HEK293 (cell line): ENCODE data around the gene PIGL.

Source experiments
- CTCF ChIA-PET: fragments of 350-600 bp; formaldehyde crosslinking; extraction: SDS; loops from one replicate; lab custom pipeline; 2021; ENCODE audit warnings: antibody characterized with exemption; lab: Yijun Ruan, JAX
- POLR2A ChIA-PET: fragments of 300-600 bp; formaldehyde crosslinking; extraction: SDS; loops from one replicate; lab custom pipeline; 2020; ENCODE audit warnings: antibody characterized with exemption, inconsistent platforms; lab: Yijun Ruan, JAX
- H3K27ac ChIP-seq: fragments of 200-500 bp; sonication (Bioruptor generic); 2 replicates; pipeline ENCODE4 v1.5.1; 2014; ENCODE audit warnings: low read depth, low read length, control low read depth, inconsistent platforms; ENCODE audit errors: extremely low read depth
- H3K36me3 ChIP-seq, 2 experiments: fragments of 200-500 bp in 1 of 2; sonication (Bioruptor generic) in 1 of 2; 1 replicate in 1 of 2; 2 replicates in 1 of 2; pipeline ENCODE4 v1.5.1; 2014 to 2017; ENCODE audit warnings: inconsistent platforms in 2 of 2, low read length in 2 of 2; ENCODE audit not compliant: control insufficient read depth in 2 of 2, insufficient read depth in 1 of 2
- H3K4me1 ChIP-seq: fragments of 200-500 bp; sonication (Bioruptor generic); 2 replicates; pipeline ENCODE4 v1.5.1; 2014; ENCODE audit warnings: mild to moderate bottlenecking, low read length, inconsistent platforms; ENCODE audit not compliant: control insufficient read depth, insufficient read depth
- H3K4me3 ChIP-seq: 2 replicates; pipeline ENCODE4 v1.5.1; 2011; ENCODE audit warnings: low read depth, mild to moderate bottlenecking, control low read depth, low read length, moderate library complexity
- H3K9me3 ChIP-seq: fragments of 200-500 bp; sonication (Bioruptor generic); 2 replicates; pipeline ENCODE4 v1.5.1; 2014; ENCODE audit warnings: low read depth, low read length, inconsistent platforms; ENCODE audit not compliant: control insufficient read depth, insufficient read depth
- GFI1B ChIP-seq: fragments of 450-650 bp; formaldehyde crosslinking; IDR thresholded peaks from 2 replicates; pipeline ENCODE4 v1.5.1; 2016; ENCODE audit warnings: missing biosample characterization, missing genetic modification characterization
- GLIS2 ChIP-seq: fragments of 450-650 bp; formaldehyde crosslinking; IDR thresholded peaks from 2 replicates; pipeline ENCODE4 v1.5.1; 2016; ENCODE audit warnings: missing biosample characterization, missing genetic modification characterization
- KLF16 ChIP-seq: fragments of 450-650 bp; formaldehyde crosslinking; IDR thresholded peaks from 2 replicates; pipeline ENCODE4 v1.5.1; 2017; ENCODE audit warnings: missing biosample characterization, missing genetic modification characterization
- MEIS1 ChIP-seq: sonication (generic); formaldehyde crosslinking; IDR thresholded peaks from 2 replicates; pipeline ENCODE4 v1.8.1; 2022; ENCODE audit warnings: missing genetic modification reagents, mild to moderate bottlenecking, borderline replicate concordance
- MZF1 ChIP-seq: fragments of 450-650 bp; formaldehyde crosslinking; IDR thresholded peaks from 2 replicates; pipeline ENCODE4 v1.5.1; 2017; ENCODE audit warnings: missing biosample characterization, missing genetic modification characterization, borderline replicate concordance
- SP2 ChIP-seq: fragments of 450-650 bp; formaldehyde crosslinking; IDR thresholded peaks from 2 replicates; pipeline ENCODE4 v1.5.1; 2016; ENCODE audit warnings: missing biosample characterization, missing genetic modification characterization
- ZFP37 ChIP-seq: fragments of 450-650 bp; formaldehyde crosslinking; IDR thresholded peaks from 2 replicates; pipeline ENCODE4 v1.5.1; 2016; ENCODE audit warnings: missing biosample characterization, missing genetic modification characterization
- ZFP69B ChIP-seq: fragments of 450-650 bp; formaldehyde crosslinking; IDR thresholded peaks from 2 replicates; pipeline ENCODE4 v1.5.1; 2016; ENCODE audit warnings: missing biosample characterization, missing genetic modification characterization
- ZNF112 ChIP-seq: fragments of 450-650 bp; formaldehyde crosslinking; IDR thresholded peaks from 2 replicates; pipeline ENCODE4 v1.5.0; 2017; ENCODE audit warnings: missing biosample characterization, missing genetic modification characterization
- ZNF146 ChIP-seq: fragments of 450-650 bp; formaldehyde crosslinking; IDR thresholded peaks from 2 replicates; pipeline ENCODE4 v1.5.1; 2016; ENCODE audit warnings: missing biosample characterization, missing genetic modification characterization
- ZNF169 ChIP-seq: fragments of 450-650 bp; formaldehyde crosslinking; IDR thresholded peaks from 2 replicates; pipeline ENCODE4 v1.5.1; 2016; ENCODE audit warnings: missing biosample characterization, missing genetic modification characterization
- ZNF174 ChIP-seq: fragments of 450-650 bp; formaldehyde crosslinking; IDR thresholded peaks from 2 replicates; pipeline ENCODE4 v1.5.0; 2017; ENCODE audit warnings: missing biosample characterization, mild to moderate bottlenecking, missing genetic modification characterization
- ZNF214 ChIP-seq: fragments of 450-650 bp; formaldehyde crosslinking; IDR thresholded peaks from 2 replicates; pipeline ENCODE4 v1.5.1; 2017; ENCODE audit warnings: missing biosample characterization, mild to moderate bottlenecking, missing genetic modification characterization, borderline replicate concordance
- ZNF24 ChIP-seq: fragments of 450-650 bp; formaldehyde crosslinking; IDR thresholded peaks from 2 replicates; pipeline ENCODE4 v1.5.1; 2016; ENCODE audit warnings: missing biosample characterization, missing genetic modification characterization
- ZNF274 ChIP-seq, 2 experiments: fragments of 200-500 bp in 1 of 2; fragments of 450-650 bp in 1 of 2; sonication (Bioruptor generic) in 1 of 2; formaldehyde crosslinking in 1 of 2; IDR thresholded peaks; 2 replicates each; pipeline versions ENCODE4 v1.5.1 to v1.6.1; 2014 to 2016; ENCODE audit warnings: borderline replicate concordance in 1 of 2, inconsistent platforms in 1 of 2, low read length in 1 of 2, missing biosample characterization in 1 of 2, missing genetic modification characterization in 1 of 2
- ZNF350 ChIP-seq: fragments of 450-650 bp; formaldehyde crosslinking; IDR thresholded peaks from 2 replicates; pipeline ENCODE4 v1.5.0; 2017; ENCODE audit warnings: missing biosample characterization, mild to moderate bottlenecking, missing genetic modification characterization
- ZNF426 ChIP-seq: fragments of 450-650 bp; formaldehyde crosslinking; IDR thresholded peaks from 2 replicates; pipeline ENCODE4 v1.5.1; 2017; ENCODE audit warnings: missing biosample characterization, missing genetic modification characterization, mild to moderate bottlenecking, inconsistent platforms, moderate library complexity
- ZNF530 ChIP-seq: fragments of 450-650 bp; formaldehyde crosslinking; IDR thresholded peaks from 2 replicates; pipeline ENCODE4 v1.5.1; 2016; ENCODE audit warnings: low read depth, missing biosample characterization, missing genetic modification characterization
- ZNF544 ChIP-seq: fragments of 450-650 bp; formaldehyde crosslinking; IDR thresholded peaks from 2 replicates; pipeline ENCODE4 v1.5.0; 2017; ENCODE audit warnings: missing biosample characterization, missing genetic modification characterization
- ZNF621 ChIP-seq: fragments of 450-650 bp; formaldehyde crosslinking; IDR thresholded peaks from 2 replicates; pipeline ENCODE4 v1.5.1; 2017; ENCODE audit warnings: missing biosample characterization, missing genetic modification characterization
- ZNF624 ChIP-seq: fragments of 450-650 bp; formaldehyde crosslinking; IDR thresholded peaks from 2 replicates; pipeline ENCODE4 v1.5.1; 2017; ENCODE audit warnings: missing biosample characterization, missing genetic modification characterization
- ZNF677 ChIP-seq: fragments of 450-650 bp; IDR thresholded peaks from 2 replicates; pipeline ENCODE4 v1.5.0; 2018; ENCODE audit warnings: missing biosample characterization, mild to moderate bottlenecking, missing genetic modification characterization, moderate library complexity
- ZNF791 ChIP-seq: fragments of 450-650 bp; formaldehyde crosslinking; IDR thresholded peaks from 2 replicates; pipeline ENCODE4 v1.5.1; 2016; ENCODE audit warnings: missing biosample characterization, missing genetic modification characterization
- ZXDB ChIP-seq: fragments of 450-650 bp; formaldehyde crosslinking; IDR thresholded peaks from 2 replicates; pipeline ENCODE4 v1.5.1; 2016; ENCODE audit warnings: missing biosample characterization, missing genetic modification characterization
- TF ChIP-seq, protein P1 (sequence below): fragments of 450-650 bp; formaldehyde crosslinking; IDR thresholded peaks from 2 replicates; pipeline ENCODE4 v1.5.1; 2017; ENCODE audit warnings: missing biosample characterization, missing genetic modification characterization
- TF ChIP-seq, protein P2 (sequence below): fragments of 450-650 bp; formaldehyde crosslinking; IDR thresholded peaks from 2 replicates; pipeline ENCODE4 v1.5.1; 2016; ENCODE audit warnings: missing biosample characterization, missing genetic modification characterization, borderline replicate concordance
- TF ChIP-seq, protein P3 (sequence below): fragments of 450-650 bp; formaldehyde crosslinking; IDR thresholded peaks from 2 replicates; pipeline ENCODE4 v1.5.1; 2017; ENCODE audit warnings: missing biosample characterization, missing genetic modification characterization
- TF ChIP-seq, protein P4 (sequence below): fragments of 450-650 bp; formaldehyde crosslinking; IDR thresholded peaks from 2 replicates; pipeline ENCODE4 v1.5.1; 2017; ENCODE audit warnings: missing biosample characterization, missing genetic modification characterization

PIGL gene

DNA sequence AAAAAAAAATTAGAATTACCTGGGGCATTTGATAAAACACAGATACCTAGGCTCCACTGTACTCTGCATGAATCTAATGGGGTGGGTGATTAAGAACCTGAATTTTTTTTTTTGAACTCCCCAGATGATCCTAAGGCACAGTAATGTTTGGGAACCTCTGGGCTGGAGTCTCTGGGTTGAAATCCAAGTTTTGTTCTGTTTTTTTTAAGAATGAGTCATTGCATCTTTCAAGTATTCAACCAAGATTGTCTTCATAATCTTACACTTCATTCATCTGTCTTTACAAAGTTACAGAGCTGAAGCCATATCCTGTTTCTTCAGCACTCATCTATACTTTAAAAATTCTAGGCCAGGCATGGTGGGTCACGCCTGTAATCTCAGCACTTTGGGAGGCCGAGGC lies 52.6 kb downstream of the PIGL start:
- CTCF ChIA-PET: interaction anchor here (0.6 kb wide), 1 partner anchor 190 kb away, joined by 3 read pairs; no protein-coding TSS in a partner anchor
- H3K27ac ChIP-seq: no peak overlapping the region
- TF ChIP-seq, protein P1, sequence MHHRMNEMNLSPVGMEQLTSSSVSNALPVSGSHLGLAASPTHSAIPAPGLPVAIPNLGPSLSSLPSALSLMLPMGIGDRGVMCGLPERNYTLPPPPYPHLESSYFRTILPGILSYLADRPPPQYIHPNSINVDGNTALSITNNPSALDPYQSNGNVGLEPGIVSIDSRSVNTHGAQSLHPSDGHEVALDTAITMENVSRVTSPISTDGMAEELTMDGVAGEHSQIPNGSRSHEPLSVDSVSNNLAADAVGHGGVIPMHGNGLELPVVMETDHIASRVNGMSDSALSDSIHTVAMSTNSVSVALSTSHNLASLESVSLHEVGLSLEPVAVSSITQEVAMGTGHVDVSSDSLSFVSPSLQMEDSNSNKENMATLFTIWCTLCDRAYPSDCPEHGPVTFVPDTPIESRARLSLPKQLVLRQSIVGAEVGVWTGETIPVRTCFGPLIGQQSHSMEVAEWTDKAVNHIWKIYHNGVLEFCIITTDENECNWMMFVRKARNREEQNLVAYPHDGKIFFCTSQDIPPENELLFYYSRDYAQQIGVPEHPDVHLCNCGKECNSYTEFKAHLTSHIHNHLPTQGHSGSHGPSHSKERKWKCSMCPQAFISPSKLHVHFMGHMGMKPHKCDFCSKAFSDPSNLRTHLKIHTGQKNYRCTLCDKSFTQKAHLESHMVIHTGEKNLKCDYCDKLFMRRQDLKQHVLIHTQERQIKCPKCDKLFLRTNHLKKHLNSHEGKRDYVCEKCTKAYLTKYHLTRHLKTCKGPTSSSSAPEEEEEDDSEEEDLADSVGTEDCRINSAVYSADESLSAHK: no peak
- no peak for TF ChIP-seq ZNF214 (tag by site-specific recombination)
- TF ChIP-seq GLIS2 (tag by site-specific recombination): no peak
- no peak for TF ChIP-seq ZFP37 (tag by site-specific recombination)
- TF ChIP-seq, protein P2, sequence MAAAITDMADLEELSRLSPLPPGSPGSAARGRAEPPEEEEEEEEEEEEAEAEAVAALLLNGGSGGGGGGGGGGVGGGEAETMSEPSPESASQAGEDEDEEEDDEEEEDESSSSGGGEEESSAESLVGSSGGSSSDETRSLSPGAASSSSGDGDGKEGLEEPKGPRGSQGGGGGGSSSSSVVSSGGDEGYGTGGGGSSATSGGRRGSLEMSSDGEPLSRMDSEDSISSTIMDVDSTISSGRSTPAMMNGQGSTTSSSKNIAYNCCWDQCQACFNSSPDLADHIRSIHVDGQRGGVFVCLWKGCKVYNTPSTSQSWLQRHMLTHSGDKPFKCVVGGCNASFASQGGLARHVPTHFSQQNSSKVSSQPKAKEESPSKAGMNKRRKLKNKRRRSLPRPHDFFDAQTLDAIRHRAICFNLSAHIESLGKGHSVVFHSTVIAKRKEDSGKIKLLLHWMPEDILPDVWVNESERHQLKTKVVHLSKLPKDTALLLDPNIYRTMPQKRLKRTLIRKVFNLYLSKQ (tag by site-specific recombination): no peak
- TF ChIP-seq ZNF544 (tag by site-specific recombination): no peak
- TF ChIP-seq ZNF24 (tag by site-specific recombination): no peak
- TF ChIP-seq ZNF530: no peak
- TF ChIP-seq ZXDB (tag by site-specific recombination): no peak
- no peak for TF ChIP-seq ZNF426 (tag by site-specific recombination)
- TF ChIP-seq MZF1 (tag by site-specific recombination): no peak
- TF ChIP-seq ZNF174 (tag by site-specific recombination): no peak
- TF ChIP-seq GFI1B (tag by site-specific recombination): no peak
- TF ChIP-seq ZNF169 (tag by site-specific recombination): no peak
- TF ChIP-seq ZNF624 (tag by site-specific recombination): no peak
- TF ChIP-seq ZFP69B (tag by site-specific recombination): no peak
- TF ChIP-seq, protein P3, sequence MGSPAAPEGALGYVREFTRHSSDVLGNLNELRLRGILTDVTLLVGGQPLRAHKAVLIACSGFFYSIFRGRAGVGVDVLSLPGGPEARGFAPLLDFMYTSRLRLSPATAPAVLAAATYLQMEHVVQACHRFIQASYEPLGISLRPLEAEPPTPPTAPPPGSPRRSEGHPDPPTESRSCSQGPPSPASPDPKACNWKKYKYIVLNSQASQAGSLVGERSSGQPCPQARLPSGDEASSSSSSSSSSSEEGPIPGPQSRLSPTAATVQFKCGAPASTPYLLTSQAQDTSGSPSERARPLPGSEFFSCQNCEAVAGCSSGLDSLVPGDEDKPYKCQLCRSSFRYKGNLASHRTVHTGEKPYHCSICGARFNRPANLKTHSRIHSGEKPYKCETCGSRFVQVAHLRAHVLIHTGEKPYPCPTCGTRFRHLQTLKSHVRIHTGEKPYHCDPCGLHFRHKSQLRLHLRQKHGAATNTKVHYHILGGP: no peak
- no peak for TF ChIP-seq ZNF274 (IDR thresholded peaks at IDR 0.05; ENCODE audit: low read length)
- no peak for TF ChIP-seq ZNF274 (tag by site-specific recombination; IDR thresholded peaks at IDR 0.05; ENCODE audit: borderline replicate concordance)
- TF ChIP-seq ZNF791: no peak
- no peak for TF ChIP-seq ZNF677 (tag by site-specific recombination)
- TF ChIP-seq, all 188 proteins: peak for 0
- no peaks in the 10 kb centered on the region for H3K4me1 ChIP-seq
- POLR2A ChIA-PET: no interaction called here
- no peaks in the 10 kb centered on the region for H3K9me3 ChIP-seq
- no peaks in the 10 kb centered on the region; a peak in 1 of 3 replicates for H3K36me3 ChIP-seq
- no peak overlapping the region for H3K4me3 ChIP-seq

DNA sequence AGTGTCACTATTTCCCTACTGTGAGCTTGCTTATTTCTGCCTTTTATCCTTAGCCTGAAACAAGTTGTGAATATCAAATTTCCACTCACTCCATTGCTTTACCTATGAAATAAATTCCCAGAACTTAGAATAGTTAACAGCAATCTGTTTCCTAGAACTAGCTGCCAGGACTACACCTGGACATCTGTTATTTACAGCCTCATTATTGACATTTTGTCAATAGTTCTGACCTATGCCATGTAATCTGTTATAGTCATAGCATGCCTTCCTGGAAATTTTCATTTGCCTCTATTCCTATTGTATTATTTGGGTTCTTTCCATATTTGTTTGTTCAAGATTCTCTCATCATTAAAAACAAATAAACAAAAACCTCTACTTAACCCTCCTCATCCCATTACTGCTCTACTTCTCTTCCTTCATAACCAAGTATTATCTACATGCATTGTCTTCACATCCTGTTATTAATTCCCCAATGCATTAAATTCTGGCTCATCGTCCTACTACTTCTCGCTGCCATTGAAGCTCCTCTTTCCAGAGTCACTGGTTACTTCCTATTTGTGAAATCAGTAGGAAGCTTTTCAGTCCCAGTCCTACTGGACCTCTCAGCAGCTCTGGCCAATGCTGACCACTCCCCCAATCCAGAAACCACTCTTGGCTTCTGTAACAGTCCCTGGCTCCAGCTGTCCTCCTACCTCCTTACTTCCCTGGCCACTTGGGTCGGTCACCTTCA lies 55.3 kb downstream of the PIGL start:
- ChIA-PET CTCF (interaction anchor here (0.5 to 3.7 kb wide), 3 partner anchors 14 to 156 kb away, joined by 3 to 20 read pairs (median 3); no protein-coding TSS in a partner anchor), POLR2A (no interaction called here)
- no peak overlapping the region for H3K4me3 ChIP-seq
- no peaks in the 10 kb centered on the region for H3K4me1 ChIP-seq
- TF ChIP-seq ZNF274 (IDR thresholded peaks at IDR 0.05; ENCODE audit: low read length) (no peak), ZNF274 (tag by site-specific recombination; IDR thresholded peaks at IDR 0.05; ENCODE audit: borderline replicate concordance) (no peak), SP2 (tag by site-specific recombination) (no peak), ZNF350 (tag by site-specific recombination) (no peak), ZNF621 (no peak), ZNF146 (no peak), MEIS1 (no peak), ZNF112 (tag by site-specific recombination) (no peak), KLF16 (tag by site-specific recombination) (no peak), ZNF426 (tag by site-specific recombination) (no peak)
- TF ChIP-seq, protein P4, sequence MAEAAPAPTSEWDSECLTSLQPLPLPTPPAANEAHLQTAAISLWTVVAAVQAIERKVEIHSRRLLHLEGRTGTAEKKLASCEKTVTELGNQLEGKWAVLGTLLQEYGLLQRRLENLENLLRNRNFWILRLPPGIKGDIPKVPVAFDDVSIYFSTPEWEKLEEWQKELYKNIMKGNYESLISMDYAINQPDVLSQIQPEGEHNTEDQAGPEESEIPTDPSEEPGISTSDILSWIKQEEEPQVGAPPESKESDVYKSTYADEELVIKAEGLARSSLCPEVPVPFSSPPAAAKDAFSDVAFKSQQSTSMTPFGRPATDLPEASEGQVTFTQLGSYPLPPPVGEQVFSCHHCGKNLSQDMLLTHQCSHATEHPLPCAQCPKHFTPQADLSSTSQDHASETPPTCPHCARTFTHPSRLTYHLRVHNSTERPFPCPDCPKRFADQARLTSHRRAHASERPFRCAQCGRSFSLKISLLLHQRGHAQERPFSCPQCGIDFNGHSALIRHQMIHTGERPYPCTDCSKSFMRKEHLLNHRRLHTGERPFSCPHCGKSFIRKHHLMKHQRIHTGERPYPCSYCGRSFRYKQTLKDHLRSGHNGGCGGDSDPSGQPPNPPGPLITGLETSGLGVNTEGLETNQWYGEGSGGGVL (tag by site-specific recombination): no peak
- H3K9me3 ChIP-seq: no peaks in the 10 kb centered on the region
- no peaks in the 10 kb centered on the region; a peak in 1 of 3 replicates for H3K36me3 ChIP-seq
- no peak overlapping the region for H3K27ac ChIP-seq
